Measurements from ENCODE around the gene PPFIBP1.

PPFIBP1 gene

DNA sequence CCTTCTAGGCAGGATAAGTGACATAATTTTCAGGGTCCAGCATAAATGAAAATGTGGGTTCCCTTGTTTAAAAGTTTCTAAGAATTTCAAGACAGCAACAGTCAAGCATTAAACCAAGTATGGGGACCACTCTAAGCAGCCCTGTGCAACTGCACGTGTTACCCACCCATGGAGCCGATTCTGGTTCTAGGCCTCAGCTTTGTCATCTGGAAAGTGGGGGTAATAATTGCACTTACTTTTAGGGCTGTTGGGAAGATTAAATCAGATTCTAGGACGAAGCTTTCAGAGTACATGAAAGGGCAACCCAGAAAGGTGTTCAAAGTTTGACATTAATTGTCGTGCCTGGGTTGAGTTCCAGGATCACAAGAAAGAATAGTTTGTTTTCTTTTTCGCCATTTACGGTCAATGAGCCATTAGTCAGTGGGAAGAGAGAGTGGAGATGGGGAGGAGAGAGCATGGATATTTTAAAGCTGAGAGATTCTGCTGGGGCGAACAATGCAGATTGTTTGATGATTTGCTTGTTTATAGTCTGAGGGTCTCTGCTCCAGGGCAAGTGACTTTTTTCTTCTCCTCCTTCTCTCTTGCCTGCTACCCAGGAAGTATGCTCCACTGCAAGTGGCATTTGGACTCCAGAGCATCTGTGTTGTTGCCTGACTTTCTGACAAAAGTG is 10.7 kb upstream of the PPFIBP1 start:
- no peak for DNase-seq

DNA sequence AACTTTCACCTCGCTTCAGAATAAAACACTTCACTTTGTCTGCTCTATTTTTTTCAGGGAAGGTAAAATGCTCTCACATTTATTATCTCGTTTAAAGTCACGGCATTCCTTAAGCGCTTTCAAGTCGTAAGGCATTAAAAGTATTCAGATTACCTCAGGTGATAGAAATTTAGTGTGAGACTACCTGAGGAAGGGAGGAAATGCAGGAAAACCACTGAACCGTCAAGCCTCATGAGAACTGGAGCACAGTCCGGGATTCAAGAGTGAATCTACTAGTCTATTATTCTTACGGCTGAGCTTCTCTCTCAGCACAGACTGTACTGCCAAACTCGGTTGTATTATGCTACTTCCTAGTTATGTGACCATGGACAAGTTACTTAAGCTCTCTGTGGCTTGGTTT is 8.3 kb upstream of the PPFIBP1 start:
- no peak for DNase-seq

- DNase-seq = no peak
Measured at GRCh38 chr12:27516625-27517024, 7.4 kb upstream of the PPFIBP1 start.

DNA sequence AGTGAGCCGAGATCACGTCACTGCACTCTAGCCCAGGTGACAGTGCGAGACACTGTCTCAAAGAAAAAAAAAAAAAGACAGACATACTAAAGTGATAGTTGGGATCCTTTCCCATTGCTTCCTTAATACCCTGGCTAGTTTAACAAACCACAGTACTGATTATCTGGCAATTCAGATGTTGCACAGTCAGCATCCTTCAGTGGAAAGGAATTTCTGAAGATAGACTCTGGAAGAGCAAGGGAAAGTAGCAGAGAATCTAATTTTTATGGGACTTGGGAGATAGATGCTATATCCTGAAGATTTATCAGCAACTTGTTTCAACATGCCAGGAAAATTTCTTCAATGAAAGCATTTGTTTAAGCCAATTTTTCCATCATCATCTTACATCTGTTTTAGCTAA is 6.5 kb upstream of the PPFIBP1 start:
- DNase-seq = no peak

GRCh38 chr12:27517961-27518665 is 5.9 kb upstream of the PPFIBP1 start:
- DNase-seq = no peak

GRCh38 chr12:27521066-27521465 is 2.9 kb upstream of the PPFIBP1 start:
- DNase-seq = peak; percentile 36

GRCh38 chr12:27521981-27522380 is 2.0 kb upstream of the PPFIBP1 start:
- DNase-seq = no peak

DNA sequence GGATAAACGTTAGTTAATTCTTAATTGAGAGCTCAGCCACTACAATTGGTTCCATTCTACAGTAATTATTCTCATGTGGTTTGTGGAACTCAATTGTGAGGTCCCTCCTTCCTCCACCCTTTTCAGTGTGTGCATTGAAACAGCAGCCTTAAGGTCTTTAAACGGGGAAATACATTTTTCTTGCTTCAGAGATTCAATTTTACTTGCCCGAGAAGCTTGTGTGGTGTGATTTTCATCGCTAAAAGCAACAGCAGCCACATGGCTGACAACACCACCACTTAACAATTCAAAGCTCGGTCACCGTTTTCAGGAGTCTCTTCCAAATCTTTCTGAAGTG is 733 bp upstream of the PPFIBP1 start:
- DNase-seq = no peak

DNA sequence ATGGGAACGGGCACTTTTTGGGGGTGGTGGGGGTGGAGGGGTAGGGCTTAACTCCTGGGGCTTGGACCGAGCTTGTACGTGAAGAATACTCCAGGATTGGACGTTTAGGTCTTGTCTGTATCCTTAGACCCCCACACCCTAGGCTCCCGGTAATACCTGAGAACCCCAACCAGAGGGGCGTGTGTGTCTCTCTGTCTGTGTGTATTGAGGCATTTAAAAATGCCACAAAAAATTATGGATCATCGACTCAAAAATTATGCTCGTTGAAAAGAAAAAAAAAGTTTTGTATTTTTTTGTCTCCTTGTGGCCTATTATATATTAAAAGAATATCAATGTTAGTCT is 459 bp downstream of the PPFIBP1 start:
- DNase-seq = no peak

- no peak for DNase-seq
Measured at GRCh38 chr12:27524839-27525753, 1.1 kb downstream of the PPFIBP1 start.

DNA sequence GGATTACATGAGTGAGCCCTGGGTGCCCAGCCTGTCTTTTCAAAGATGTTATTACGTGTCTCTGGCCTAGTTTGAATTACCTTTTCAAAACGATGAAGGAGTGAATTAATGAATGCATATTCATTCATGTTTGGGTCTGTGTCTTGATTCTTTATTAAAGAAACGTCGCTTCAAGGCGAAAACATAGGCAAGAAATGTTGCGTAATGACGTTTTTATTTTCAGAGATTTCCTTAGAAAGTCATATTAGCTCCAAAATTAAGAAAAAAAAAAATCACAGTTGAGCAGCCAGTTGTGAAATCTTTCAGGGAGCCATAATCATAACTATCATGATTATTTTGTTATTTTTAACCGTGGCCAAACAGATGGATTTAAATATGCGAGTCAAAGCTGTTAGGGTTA is 3.5 kb downstream of the PPFIBP1 start:
- DNase-seq = no peak

- DNase-seq = no peak
Measured at GRCh38 chr12:27528788-27529187, 4.8 kb downstream of the PPFIBP1 start.

- no peak for DNase-seq
Measured at GRCh38 chr12:27530157-27530922, 6.3 kb downstream of the PPFIBP1 start.

GRCh38 chr12:27531896-27532295 is 7.9 kb downstream of the PPFIBP1 start:
- no peak for DNase-seq

DNA sequence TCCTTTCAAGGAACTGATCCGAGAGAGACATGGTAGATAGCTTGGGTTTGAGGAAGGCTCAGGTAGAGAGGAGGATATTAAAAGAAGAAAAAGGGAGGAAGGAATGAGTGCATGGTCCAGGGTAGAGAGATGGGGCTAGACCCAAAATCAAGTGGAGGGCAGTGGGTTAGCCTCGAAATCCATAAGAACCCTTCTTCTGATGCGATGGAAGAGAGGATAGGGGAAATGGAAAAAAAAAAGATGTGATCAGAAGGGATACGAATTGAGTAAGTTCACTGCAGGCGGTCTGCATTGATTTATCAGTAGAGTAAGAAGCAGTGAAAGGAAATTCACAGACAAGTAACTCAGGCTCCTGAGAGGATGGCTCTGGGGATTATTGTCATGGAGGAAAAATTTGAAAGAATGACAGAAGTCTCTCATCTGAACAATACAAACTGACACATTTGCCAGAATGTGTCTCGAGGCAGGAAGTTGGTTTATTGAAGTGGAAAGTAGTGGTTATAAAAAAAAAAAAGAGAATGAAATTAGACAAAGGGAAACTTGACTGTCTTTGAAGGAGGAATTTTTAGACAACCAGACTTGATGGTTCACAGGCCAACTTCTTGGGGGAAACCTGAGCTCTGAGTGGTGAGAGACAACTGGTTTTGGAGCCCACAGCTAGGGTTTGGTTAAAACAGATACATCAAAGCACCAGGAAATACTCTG is 10.2 kb downstream of the PPFIBP1 start:
- no peak for DNase-seq

GRCh38 chr12:27534765-27535161 is 10.8 kb downstream of the PPFIBP1 start:
- no peak for DNase-seq

- no peak for DNase-seq
Measured at GRCh38 chr12:27535318-27535717, 11.3 kb downstream of the PPFIBP1 start.

DNA sequence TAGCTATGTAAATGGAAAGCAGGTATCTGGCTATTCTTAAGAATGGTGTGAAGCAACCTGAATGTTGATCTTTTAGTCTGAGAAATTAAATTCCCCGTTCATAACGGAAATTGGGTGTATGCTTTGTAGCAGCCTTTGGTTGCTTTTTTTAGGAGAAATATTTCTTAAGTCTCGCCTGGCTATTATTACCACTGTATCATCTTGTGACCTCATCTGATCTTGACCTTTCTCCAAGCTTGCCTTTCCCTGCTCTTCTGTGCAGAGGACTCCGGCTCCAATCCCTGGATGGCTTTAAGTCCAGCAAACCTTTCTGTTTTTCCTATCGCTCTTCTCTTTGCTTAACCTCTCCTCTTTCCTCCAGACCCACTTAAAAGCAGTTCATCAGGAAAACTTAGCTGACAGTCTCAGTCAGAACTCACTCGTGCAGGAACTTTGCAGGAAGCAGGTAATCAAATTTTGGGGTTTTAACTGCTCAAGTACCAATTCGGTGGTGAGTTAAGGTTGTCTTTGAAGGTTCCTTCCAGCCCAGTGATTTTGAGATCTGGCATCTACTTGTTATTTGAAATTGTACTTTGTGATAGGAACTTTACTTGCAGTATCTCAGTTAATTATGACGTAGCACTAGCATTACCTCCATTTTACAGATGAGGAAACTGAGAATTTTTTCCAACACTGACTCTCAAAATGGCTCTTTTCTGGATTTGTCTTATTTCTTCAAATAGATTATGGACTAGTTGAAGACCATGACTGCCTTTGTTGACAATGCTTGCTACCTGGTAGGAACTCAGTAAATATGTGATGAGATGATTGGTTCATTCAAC is 14.1 kb downstream of the PPFIBP1 start:
- DNase-seq = no peak

DNA sequence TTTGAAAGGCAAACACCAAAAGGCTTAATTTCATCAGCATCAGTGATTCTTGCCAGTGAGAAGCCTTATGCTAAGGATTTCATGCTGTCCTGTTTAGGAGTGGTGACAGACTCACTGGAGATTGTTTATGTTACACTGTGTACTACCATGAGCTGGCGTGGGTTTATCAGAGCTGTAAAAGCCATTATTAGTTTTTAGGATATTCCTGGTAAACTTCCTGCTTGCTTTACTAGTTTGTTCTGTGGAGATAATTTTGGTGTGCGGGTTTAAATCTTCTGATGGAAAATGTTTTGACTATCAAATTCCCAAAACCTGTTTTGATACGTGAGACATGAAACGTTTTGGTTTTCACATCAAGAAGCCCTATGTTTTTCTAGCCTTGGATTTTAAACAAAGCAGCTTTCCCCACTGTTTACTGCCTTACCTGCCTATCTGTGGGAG is 15.2 kb downstream of the PPFIBP1 start:
- no peak for DNase-seq

DNA sequence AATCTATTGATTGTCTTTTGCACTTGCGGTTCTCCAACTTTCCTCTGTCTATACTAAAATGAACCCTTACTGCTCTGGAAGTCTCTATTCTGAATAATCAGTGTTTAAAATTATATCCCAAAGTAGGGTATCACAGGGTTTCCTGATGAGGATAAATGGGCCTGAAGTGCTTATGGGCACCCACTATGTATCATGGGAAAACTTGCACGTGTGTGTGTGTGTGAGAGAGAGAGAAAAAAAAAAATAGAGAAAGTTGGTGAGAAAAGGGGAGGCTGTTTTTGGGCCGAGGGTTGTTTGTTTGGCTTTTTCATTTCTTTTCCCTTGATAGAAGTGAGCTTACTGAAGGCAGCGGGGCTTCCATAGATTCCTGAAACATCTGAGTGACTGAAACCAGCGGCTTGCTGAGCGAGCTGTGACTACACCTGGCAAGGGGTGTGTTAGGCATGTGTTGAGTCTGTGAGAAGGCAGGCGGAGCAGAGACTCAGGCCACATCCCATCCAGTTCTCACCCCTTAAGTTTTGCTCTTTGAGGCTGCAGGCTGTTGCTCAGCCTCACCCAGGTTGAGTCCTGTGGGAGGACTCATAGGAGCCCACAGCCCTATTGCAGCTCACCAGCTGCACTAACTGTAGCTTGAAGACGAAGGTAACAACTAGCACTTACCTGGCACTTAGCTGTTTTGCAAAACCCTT is 17.2 kb downstream of the PPFIBP1 start:
- no peak for DNase-seq

DNA sequence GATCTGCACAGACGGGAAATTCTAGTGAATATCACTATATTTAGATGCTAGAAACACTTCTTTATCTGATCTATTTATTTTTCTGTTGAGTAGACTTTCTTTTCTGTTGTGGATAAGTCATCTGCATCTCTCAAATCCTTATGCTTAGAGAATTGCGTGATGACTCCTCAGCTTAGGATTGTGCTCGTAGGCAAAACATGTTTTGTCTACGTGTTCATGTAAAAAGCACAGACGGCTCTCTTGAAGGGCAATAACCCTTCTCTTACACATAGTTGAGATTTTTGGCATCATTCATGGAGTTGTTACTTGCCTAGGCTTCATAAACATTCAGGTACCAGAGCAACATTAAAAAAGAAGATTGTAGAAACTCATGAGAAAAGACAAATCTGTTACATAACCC is 18.6 kb downstream of the PPFIBP1 start:
- DNase-seq = no peak

All from NCI-H1092 treated with DMSO at 0.1 percent for 48 hours (cell line).